ENCODE measurements around the gene FUOM. TPM values are rescaled to one million over a fixed set of nuclear protein-coding genes. Genes with fewer than 3 reads are reported as not detected.

FUOM gene
- total RNA-seq, 2 donors from 2014 or later, result 13.1 to 26.1 TPM

DNA sequence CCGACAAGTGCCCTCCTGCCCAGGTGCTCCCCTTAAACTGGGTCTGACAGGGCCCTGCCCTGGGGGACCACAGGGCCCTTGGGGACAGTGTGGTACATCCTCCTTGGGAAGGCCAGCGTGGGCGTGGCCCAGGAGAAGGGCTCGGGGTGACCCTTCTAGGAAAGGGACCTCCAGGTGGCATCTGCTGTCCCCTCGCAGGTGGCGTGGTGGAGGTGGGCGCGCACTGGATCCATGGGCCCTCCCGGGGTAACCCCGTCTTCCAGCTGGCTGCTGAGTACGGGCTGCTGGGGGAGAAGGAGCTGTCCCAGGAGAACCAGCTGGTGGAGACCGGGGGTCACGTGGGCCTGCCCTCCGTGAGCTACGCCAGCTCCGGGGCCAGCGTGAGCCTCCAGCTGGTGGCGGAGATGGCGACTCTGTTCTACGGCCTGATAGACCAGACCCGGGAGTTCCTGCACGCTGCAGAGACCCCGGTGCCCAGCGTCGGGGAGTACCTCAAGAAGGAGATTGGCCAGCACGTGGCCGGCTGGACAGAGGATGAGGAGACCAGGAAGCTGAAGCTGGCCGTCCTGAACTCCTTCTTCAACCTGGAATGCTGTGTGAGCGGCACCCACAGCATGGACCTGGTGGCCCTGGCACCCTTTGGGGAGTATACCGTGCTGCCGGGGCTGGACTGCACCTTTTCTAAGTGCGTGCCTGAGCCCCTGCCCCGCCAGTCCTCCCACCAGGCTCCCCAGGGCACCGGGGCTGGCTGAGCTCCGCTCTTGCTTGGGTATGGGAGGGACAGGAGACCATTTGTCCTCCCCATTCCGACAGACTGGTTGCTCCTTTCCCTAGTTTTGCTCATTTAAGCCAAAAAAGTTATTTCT, 22.2 kb upstream of the FUOM start:
- peak overlapping the region; percentile 91 for H3K4me3 ChIP-seq
- DNase-seq (ENCODE audit: low spot score), result no peak
- H3K27ac ChIP-seq, result peak overlapping the region; percentile 45 to 56
- no peaks in the 10 kb centered on the region for H3K9me3 ChIP-seq
- no peaks in the 10 kb centered on the region for H3K36me3 ChIP-seq
- TF ChIP-seq, protein P1, sequence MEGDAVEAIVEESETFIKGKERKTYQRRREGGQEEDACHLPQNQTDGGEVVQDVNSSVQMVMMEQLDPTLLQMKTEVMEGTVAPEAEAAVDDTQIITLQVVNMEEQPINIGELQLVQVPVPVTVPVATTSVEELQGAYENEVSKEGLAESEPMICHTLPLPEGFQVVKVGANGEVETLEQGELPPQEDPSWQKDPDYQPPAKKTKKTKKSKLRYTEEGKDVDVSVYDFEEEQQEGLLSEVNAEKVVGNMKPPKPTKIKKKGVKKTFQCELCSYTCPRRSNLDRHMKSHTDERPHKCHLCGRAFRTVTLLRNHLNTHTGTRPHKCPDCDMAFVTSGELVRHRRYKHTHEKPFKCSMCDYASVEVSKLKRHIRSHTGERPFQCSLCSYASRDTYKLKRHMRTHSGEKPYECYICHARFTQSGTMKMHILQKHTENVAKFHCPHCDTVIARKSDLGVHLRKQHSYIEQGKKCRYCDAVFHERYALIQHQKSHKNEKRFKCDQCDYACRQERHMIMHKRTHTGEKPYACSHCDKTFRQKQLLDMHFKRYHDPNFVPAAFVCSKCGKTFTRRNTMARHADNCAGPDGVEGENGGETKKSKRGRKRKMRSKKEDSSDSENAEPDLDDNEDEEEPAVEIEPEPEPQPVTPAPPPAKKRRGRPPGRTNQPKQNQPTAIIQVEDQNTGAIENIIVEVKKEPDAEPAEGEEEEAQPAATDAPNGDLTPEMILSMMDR (IDR thresholded peaks at IDR 0.05), result no peak
- H3K4me1 ChIP-seq (ENCODE audit: control insufficient read depth in 1 of 2, low read depth in 2 of 2), result peaks cover 7 to 24% of the 10 kb centered on the region in 2 donors
- no peak for ATAC-seq (ENCODE audit: insufficient number of reproducible peaks, low FRiP score, low read depth)
- no peaks in the 10 kb centered on the region for H3K27me3 ChIP-seq (replicated peaks; ENCODE audit: insufficient read depth)

DNA sequence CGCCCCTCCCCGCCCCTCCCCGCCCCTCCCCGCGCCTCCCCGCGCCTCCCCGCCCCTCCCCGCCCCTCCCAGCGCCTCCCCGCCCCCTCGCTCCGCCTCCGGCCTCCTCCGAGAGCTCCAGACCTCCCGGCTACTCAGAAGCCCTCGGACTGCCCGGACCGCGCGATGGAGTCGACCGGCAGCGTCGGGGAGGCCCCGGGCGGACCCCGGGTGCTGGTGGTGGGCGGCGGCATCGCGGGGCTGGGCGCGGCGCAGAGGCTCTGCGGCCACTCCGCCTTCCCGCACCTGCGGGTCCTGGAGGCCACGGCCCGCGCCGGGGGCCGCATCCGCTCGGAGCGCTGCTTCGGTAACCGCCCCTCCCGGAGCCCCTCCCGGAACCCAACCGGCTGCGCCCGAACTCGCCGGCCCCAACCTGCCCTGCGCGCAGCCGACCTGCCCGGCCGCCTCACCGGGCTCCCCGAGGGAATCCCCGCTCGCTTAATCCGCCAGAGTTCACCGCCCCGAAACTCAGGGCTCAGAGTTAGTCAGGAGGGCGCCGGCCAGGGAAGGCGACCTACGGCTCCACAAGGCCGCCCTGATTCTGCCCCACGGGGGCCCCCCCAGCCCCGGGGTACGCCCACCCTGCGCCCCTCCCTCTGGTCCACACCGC, 21.5 kb upstream of the FUOM start, which contains the start of gene PAOX:
Gene PAOX, plus strand, starts transcription at position 111 of the 649 bp plus-strand sequence. Its CDS starts 55 bp downstream, at position 166.
- TF ChIP-seq, protein P1 (IDR thresholded peaks at IDR 0.05), result no peak
- H3K9me3 ChIP-seq, result no peaks in the 10 kb centered on the region
- H3K4me1 ChIP-seq (ENCODE audit: control insufficient read depth in 1 of 2, low read depth in 2 of 2), result peaks cover 8 to 25% of the 10 kb centered on the region in 2 donors
- H3K27me3 ChIP-seq (replicated peaks; ENCODE audit: insufficient read depth), result no peaks in the 10 kb centered on the region
- H3K36me3 ChIP-seq, result no peaks in the 10 kb centered on the region
- peak within 1 kb of the TSS; percentile 97 for H3K4me3 ChIP-seq
- DNase-seq (ENCODE audit: low spot score) (no peak), ATAC-seq (ENCODE audit: insufficient number of reproducible peaks, low FRiP score, low read depth) (no peak)
- H3K27ac ChIP-seq, result peak within 1 kb of the TSS; percentile 58 to 70

DNA sequence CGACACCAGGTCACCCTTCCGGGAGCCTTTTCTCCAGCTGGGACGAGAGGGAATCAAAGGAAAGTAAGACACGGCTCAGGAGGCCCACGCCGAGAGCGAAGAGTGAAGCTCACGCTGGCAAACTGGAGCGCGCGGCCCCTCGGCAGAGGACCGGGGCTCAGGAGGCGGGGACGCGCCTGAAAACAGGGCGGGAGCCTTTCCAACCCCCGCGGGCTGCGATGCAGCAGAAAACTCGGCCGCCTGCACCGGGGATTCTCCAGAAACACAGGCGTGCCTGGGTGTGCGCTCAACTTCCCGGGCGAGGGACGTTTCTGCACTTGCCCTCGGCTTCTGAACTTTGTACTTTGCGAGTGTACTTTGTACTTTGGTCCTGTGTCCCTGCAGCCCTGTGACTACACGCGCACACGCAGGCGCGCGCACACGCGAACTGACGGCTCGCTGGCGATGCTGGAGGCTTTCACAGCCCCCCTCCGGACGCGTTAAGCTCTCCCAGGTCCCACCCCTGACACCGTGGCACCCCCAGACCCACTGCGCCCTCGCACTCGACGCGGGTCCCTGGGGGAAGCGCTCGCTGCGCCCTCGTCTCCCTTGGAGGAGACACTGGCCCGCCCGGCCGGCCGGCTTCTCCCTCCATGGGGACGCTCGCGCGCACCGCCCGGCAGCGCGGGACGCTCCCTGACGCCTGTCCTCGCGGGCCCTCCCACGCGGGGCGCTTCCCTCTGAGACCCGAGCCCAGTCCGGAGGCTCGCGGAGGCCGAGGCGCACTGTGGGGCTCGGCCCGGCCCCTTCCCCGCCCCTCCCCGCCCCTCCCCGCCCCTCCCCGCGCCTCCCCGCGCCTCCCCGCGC, 20.7 kb upstream of the FUOM start:
- H3K4me1 ChIP-seq (ENCODE audit: control insufficient read depth in 1 of 2, low read depth in 2 of 2), result peaks cover 12 to 31% of the 10 kb centered on the region in 2 donors
- ATAC-seq (ENCODE audit: insufficient number of reproducible peaks, low FRiP score, low read depth) (no peak), DNase-seq (ENCODE audit: low spot score) (no peak)
- no peaks in the 10 kb centered on the region for H3K36me3 ChIP-seq
- peak overlapping the region; percentile 58 to 70 for H3K27ac ChIP-seq
- H3K4me3 ChIP-seq, result peak overlapping the region; percentile 97
- no peaks in the 10 kb centered on the region for H3K9me3 ChIP-seq
- H3K27me3 ChIP-seq (replicated peaks; ENCODE audit: insufficient read depth), result no peaks in the 10 kb centered on the region
- TF ChIP-seq, protein P1 (IDR thresholded peaks at IDR 0.05), result no peak

DNA sequence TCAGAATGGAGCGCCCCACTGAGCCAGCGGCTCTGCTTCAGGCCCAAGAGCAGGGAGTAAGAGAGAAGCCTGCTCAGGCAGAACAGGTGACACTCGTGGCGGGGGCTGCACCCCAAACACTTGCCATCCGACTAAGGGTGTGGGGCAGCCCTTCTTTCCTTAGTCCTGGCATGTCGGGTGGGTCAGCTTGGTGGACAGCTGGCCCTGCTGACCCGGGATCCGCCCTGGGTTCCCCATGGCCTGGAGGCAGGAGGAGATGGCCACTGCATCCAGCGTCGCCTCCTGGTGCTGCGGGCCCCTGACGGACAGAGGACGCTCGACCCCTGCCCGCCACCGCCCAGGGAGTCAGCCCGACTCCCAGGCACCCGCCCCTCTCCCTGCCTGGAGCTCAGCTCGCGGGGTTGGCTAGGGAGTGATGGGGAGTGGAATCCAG, 20.0 kb upstream of the FUOM start:
- DNase-seq (ENCODE audit: low spot score) (no peak), ATAC-seq (ENCODE audit: insufficient number of reproducible peaks, low FRiP score, low read depth) (no peak)
- Histone ChIP-seq H3K4me1 (ENCODE audit: control insufficient read depth in 1 of 2, low read depth in 2 of 2) (peaks cover 12 to 31% of the 10 kb centered on the region in 2 donors), H3K27ac (peak overlapping the region; percentile 58 to 70), H3K27me3 (replicated peaks; ENCODE audit: insufficient read depth) (no peaks in the 10 kb centered on the region), H3K4me3 (peak overlapping the region; percentile 97), H3K9me3 (no peaks in the 10 kb centered on the region), H3K36me3 (no peaks in the 10 kb centered on the region)
- TF ChIP-seq, protein P1 (IDR thresholded peaks at IDR 0.05), result no peak

Data from thoracic aorta (tissue), 2 donors.